Activated naive CD8-positive, alpha-beta T cell treated with anti-CD3 and anti-CD28 coated beads for 36 hours (primary cell): ENCODE results near the gene USP2. TPM values are rescaled to one million over a fixed set of nuclear protein-coding genes. Genes with fewer than 3 reads are reported as not detected.

Experiments
- DNase-seq: peaks from one replicate; pipeline ENCODE4 v3.0.0; 2021
- H3K27ac Mint-ChIP-seq: one replicate; pipeline ENCODE4 v1.8.0; 2022; ENCODE audit warnings: mild to moderate bottlenecking, moderate library complexity, mixed read lengths
- H3K27me3 Mint-ChIP-seq: one replicate; pipeline ENCODE4 v1.8.0; 2022; ENCODE audit warnings: mild to moderate bottlenecking, mixed read lengths
- H3K36me3 Mint-ChIP-seq: one replicate; pipeline ENCODE4 v1.8.0; 2021; ENCODE audit warnings: mild to moderate bottlenecking, mixed read lengths
- H3K4me1 Mint-ChIP-seq: one replicate; pipeline ENCODE4 v1.8.0; 2021; ENCODE audit warnings: mixed read lengths
- H3K4me3 Mint-ChIP-seq: one replicate; pipeline ENCODE4 v1.8.0; 2022; ENCODE audit warnings: mild to moderate bottlenecking, moderate library complexity, mixed read lengths
- H3K9me3 Mint-ChIP-seq: one replicate; pipeline ENCODE4 v1.8.0; 2022; ENCODE audit warnings: mixed read lengths
- total RNA-seq, 2 experiments: library from RNA; stranded (reverse); gene quantifications; one replicate each; pipeline ENCODE4 v1.2.3, GENCODE V29; 2021

Gene USP2
- total RNA-seq, 2 experiments from 2014 or later, result 0.82 to 1.4 TPM

GRCh38 chr11:119366690-119367620 is 14.5 kb downstream of the USP2 start:
- H3K4me3 Mint-ChIP-seq, result no peak overlapping the region
- no peak overlapping the region for H3K27ac Mint-ChIP-seq
- H3K27me3 Mint-ChIP-seq, result peaks cover 70% of the 10 kb centered on the region
- no peaks in the 10 kb centered on the region for H3K36me3 Mint-ChIP-seq
- H3K4me1 Mint-ChIP-seq, result peaks cover 5% of the 10 kb centered on the region
- no peaks in the 10 kb centered on the region for H3K9me3 Mint-ChIP-seq
- no peak for DNase-seq

DNA sequence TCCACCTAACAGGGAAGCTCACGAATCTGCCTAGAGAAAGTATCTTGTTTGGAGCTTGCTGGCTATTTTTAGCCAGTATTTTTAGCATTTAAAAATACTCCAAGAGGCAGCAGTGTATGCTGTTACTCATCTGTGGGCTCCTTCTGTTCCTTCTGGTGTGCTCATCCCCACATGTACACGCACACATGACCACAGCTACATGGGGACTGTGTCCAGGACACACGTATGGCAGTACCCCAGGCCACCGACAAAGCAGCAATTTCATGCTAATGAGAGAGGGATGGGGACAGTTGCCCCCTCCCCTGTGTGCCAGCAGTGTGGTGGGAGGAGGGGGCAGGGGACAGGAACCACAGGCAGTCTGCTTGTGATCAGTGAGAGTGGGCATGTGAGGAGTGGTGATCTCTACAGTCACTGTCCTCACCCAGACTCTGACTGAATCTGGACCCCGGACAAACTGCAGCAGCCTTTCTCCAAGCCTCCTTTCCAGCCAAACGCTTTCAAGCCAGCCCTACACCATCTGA is 16.4 kb downstream of the USP2 start:
- Mint-ChIP-seq H3K9me3 (no peaks in the 10 kb centered on the region), H3K27me3 (peaks cover 69% of the 10 kb centered on the region), H3K4me1 (peaks cover 5% of the 10 kb centered on the region), H3K4me3 (no peak overlapping the region), H3K36me3 (no peaks in the 10 kb centered on the region), H3K27ac (no peak overlapping the region)
- DNase-seq, result no peak

DNA sequence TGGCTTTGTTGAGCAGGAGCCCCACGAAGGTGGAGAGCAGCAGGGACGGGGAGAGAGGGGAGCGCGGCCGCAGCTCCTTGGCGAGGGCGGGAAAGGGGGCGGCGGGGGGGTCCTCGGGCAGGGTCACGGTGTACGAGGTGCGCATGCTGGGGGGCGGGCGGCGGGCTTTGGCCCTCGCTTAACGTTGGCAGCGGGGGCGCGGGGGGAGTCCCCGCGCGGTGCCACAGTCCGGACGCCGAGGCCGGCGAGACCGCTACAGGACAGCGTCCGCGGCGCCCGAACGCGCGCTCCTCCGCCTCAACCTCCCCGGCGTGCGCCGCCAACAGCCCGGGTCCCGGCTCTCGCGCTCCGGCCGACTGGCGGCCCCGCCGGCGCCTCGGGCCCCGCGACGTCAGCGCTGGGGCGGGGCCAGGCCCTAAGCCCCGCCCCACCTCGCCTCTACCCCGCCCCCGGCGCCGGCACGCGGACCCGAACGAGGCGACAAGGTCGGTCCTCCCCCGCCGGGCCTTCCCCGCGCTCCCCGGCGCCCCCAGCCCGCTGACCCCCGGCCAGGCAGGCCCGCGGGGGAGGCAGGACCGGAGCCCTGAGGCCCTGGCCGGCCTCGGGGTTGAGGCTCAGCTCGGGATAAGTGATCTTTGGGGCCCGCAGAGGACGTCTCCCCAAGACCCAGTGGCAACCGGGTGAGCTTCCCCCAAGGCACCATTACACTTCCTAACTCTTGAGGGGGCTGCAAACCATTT is 17.5 kb downstream of the USP2 start:
- Mint-ChIP-seq H3K4me1 (peaks cover 5% of the 10 kb centered on the region), H3K27me3 (peaks cover 60% of the 10 kb centered on the region), H3K27ac (no peak overlapping the region), H3K36me3 (no peaks in the 10 kb centered on the region), H3K4me3 (no peak overlapping the region), H3K9me3 (no peaks in the 10 kb centered on the region)
- peak; percentile 71 for DNase-seq

GRCh38 chr11:119363081-119363850 is 18.2 kb downstream of the USP2 start:
- H3K27me3 Mint-ChIP-seq, result peaks cover 54% of the 10 kb centered on the region
- DNase-seq, result no peak
- H3K4me1 Mint-ChIP-seq, result peaks cover 5% of the 10 kb centered on the region
- H3K27ac Mint-ChIP-seq, result no peak overlapping the region
- no peaks in the 10 kb centered on the region for H3K9me3 Mint-ChIP-seq
- H3K4me3 Mint-ChIP-seq, result no peak overlapping the region
- H3K36me3 Mint-ChIP-seq, result no peaks in the 10 kb centered on the region

DNA sequence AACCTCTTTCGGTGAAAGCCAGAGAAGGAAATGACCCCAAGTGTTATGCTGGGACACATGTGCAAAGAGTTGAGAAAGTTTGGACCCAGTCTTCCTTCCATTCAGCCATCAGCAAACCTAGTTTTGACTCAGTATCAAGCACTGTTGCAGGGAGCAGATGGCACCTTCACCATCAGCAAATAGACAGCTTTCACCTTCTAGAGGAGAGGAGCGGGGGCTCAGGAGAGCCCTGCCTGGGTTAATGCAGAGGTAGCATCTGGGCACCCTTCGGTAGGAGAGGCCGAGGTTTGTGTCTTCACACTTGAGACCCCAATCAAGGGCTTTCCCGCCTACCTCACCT is 18.8 kb downstream of the USP2 start:
- peaks cover 5% of the 10 kb centered on the region for H3K4me1 Mint-ChIP-seq
- H3K27ac Mint-ChIP-seq, result no peak overlapping the region
- no peaks in the 10 kb centered on the region for H3K36me3 Mint-ChIP-seq
- H3K9me3 Mint-ChIP-seq, result no peaks in the 10 kb centered on the region
- no peak overlapping the region for H3K4me3 Mint-ChIP-seq
- DNase-seq, result no peak
- H3K27me3 Mint-ChIP-seq, result peaks cover 53% of the 10 kb centered on the region

GRCh38 chr11:119361941-119362725 is 19.4 kb downstream of the USP2 start:
- H3K36me3 Mint-ChIP-seq, result no peaks in the 10 kb centered on the region
- H3K4me3 Mint-ChIP-seq, result no peak overlapping the region
- no peaks in the 10 kb centered on the region for H3K9me3 Mint-ChIP-seq
- DNase-seq, result no peak
- H3K4me1 Mint-ChIP-seq, result peaks cover 5% of the 10 kb centered on the region
- H3K27ac Mint-ChIP-seq, result no peak overlapping the region
- peaks cover 53% of the 10 kb centered on the region for H3K27me3 Mint-ChIP-seq

DNA sequence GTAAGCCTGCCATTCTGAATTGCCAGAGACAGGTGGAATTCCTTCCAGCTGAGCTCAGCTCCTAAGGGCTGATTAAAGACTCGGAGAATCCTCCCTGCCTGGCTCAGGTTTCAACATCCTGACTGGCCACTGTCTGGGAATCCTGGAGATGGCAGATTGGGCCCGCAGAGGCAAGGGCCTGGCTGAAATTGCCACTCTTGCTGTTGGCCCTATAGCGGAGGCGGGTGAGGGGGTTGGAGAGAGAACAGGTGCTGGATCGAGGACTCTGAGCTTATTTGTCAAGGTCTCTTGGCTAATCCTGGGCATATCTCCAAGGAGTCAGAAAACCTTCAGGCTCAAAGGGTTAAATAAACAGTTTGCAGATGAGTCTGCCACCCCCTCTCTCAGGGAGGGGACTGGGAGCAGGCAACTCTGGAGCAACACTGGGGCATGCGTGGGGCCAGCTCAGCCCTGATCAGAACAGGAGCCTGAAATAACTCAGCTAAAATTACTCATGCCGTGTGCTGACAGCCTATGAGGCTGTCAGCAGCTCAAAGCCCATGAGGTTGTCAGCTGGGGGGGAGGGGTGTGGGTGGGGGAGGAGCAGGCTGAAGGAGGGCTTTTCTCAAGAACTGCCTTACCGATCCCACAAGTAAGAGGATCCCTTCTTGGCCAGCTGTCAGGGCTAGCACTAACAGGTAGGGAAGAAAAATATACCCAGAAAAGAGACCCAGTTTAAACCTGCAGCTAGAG is 20.3 kb downstream of the USP2 start:
- Mint-ChIP-seq H3K27ac (no peak overlapping the region), H3K4me1 (peaks cover 8% of the 10 kb centered on the region), H3K4me3 (no peak overlapping the region), H3K36me3 (no peaks in the 10 kb centered on the region), H3K9me3 (no peaks in the 10 kb centered on the region), H3K27me3 (peaks cover 47% of the 10 kb centered on the region)
- DNase-seq, result no peak

DNA sequence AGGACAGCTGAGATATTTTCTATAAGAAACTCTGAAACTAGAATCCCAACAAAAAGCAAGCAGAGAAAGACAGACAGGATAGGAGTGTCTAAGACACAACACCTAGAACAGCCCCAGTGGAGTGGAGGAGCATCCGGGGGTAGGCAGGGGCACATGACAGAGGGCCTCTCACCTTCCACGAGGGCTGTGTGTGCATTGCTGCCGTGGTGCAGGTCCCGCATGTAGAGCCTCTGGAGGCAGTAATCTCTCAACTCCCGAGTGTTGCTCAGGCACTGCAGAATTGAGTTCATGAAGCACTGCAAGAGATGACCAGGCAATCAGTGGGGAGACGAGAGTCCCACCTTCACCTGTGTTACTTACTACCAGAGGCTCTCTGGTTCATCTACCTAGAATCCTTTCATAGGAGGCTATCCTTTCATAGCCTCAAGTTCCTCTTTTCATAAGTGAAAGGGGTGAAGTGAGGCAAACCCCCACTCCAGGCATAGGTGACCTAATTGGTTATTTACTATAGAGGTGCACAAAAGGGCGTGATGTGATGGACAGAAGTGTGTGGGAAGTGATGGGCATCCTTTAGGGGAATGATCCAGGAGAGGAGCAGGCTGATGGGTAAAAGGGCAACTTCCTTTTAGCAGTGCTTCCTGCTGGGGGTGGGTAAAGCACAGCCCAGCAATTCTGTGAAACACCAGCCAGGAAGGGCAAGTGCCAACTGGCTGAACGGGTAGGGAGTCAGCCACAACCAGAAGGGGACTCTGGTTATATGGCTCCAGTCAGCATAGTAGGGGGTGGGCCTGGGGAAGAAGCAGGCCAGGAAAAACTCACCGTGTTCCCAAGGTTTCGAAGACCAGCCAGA is 21.9 kb downstream of the USP2 start:
- Mint-ChIP-seq H3K36me3 (no peaks in the 10 kb centered on the region), H3K27ac (no peak overlapping the region), H3K27me3 (peaks cover 43% of the 10 kb centered on the region), H3K4me1 (peaks cover 6% of the 10 kb centered on the region), H3K4me3 (no peak overlapping the region), H3K9me3 (no peaks in the 10 kb centered on the region)
- DNase-seq, result no peak

DNA sequence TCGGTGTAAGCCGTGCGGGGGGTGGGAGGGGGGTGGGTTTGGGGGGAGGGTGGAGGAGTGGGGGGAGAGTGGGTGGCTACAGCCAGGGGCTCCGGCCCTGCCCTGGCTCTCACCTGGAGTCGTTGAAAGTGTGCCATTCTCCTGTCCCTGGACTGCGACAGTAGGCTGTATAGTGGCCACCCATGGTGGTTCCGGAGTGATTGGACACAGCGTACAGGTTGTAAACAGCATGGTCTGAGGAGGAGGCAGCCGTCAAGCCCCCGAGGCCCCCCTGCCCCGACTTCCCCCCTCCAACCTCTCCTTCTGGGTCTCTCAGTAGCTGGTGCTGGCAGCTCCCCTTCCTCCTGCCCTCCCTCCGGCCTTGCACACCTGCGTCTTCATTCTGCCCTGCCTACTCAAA is 24.4 kb downstream of the USP2 start:
- H3K4me3 Mint-ChIP-seq, result no peak overlapping the region
- peaks cover 35% of the 10 kb centered on the region for H3K27me3 Mint-ChIP-seq
- H3K4me1 Mint-ChIP-seq, result peaks cover 3% of the 10 kb centered on the region
- H3K36me3 Mint-ChIP-seq, result no peaks in the 10 kb centered on the region
- DNase-seq, result no peak
- H3K9me3 Mint-ChIP-seq, result no peaks in the 10 kb centered on the region
- H3K27ac Mint-ChIP-seq, result no peak overlapping the region

DNA sequence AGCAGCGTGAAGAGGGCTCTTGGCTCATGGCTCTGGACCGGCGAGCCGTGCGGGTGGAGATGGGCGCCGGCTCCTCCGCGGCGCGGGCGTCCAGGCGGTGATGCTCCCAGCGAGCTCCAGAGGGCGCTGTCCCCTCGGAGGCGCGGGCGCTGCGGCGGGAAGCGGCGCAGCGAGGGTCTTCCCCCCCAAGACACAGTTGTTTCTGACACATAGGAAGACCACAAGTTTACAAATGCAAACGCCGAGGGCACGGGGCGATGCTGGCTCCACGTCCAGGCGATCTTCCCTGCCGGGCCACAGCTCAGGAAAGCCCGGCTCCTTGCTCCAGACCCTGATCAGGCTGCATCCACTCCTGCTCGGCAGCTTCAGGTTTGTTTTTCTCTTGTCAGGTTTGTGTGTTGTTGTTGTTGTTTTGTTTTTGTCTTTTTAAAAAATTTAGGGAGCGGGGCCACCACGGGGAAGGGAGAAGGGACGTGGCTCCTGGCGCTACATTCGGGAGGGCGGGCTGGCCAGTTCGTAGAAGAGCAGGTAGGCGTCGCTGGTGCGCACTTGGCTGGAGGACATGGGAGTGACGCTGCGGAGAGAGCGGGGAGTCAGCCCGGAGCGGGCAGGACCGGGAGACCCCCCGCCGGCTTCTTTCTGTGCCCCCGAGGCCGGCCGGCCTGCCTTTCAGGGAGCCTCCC is 25.0 kb downstream of the USP2 start:
- Mint-ChIP-seq H3K9me3 (no peaks in the 10 kb centered on the region), H3K4me3 (peak overlapping the region; percentile 85), H3K27me3 (peaks cover 40% of the 10 kb centered on the region), H3K36me3 (no peaks in the 10 kb centered on the region), H3K27ac (peak overlapping the region; percentile 49), H3K4me1 (peaks cover 3% of the 10 kb centered on the region)
- DNase-seq, result peak; percentile 74

GRCh38 chr11:119355091-119355843 is 26.2 kb downstream of the USP2 start:
- H3K4me1 Mint-ChIP-seq, result peaks cover 3% of the 10 kb centered on the region
- no peaks in the 10 kb centered on the region for H3K36me3 Mint-ChIP-seq
- H3K27ac Mint-ChIP-seq, result no peak overlapping the region
- peaks cover 46% of the 10 kb centered on the region for H3K27me3 Mint-ChIP-seq
- no peak overlapping the region for H3K4me3 Mint-ChIP-seq
- H3K9me3 Mint-ChIP-seq, result no peaks in the 10 kb centered on the region
- no peak for DNase-seq

- H3K36me3 Mint-ChIP-seq, result no peaks in the 10 kb centered on the region
- H3K27me3 Mint-ChIP-seq, result peaks cover 45% of the 10 kb centered on the region
- H3K9me3 Mint-ChIP-seq, result no peaks in the 10 kb centered on the region
- H3K4me1 Mint-ChIP-seq, result peaks cover 6% of the 10 kb centered on the region
- H3K4me3 Mint-ChIP-seq, result no peak overlapping the region
- no peak overlapping the region for H3K27ac Mint-ChIP-seq
- no peak for DNase-seq
Observed at GRCh38 chr11:119352857-119353260, 28.6 kb downstream of the USP2 start.
